A172 (cell line): Measurements from ENCODE around the gene SPATA1. TPM values are rescaled to one million over a fixed set of nuclear protein-coding genes. Genes with fewer than 3 reads are reported as not detected.

Experiments
- DNase-seq: peaks from one replicate; pipeline ENCODE4 v3.0.0-alpha.2; 2015; ENCODE audit warnings: low spot score
- total RNA-seq: library from RNA; depleted of rRNA; stranded (reverse); fragments of >200 nt; shearing (Covaris generic); gene quantifications from 2 replicates; pipeline ENCODE4 v1.2.3, GENCODE V29; 2014

Gene SPATA1
- total RNA-seq, 1 experiment from 2014 or later, result not detected

DNA sequence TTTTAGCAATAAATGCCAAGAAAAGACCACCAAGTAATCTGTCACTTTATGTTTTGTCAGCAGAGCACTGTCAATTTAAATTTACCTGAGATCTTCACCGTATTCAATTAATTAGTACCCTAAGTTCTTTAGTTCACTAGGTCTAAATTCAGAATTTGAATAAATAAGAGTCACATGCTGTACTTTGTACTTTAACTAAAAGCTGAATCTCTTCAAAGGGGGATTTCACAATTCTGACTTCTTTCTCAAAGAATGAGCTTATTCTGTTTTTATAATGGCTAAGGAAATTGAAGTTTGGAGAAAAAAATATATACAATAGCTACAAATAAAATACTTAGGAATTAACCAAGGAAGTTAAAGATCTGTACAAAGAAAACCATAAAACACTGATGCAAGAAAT is 2.3 kb downstream of the SPATA1 start:
- no peak for DNase-seq

DNA sequence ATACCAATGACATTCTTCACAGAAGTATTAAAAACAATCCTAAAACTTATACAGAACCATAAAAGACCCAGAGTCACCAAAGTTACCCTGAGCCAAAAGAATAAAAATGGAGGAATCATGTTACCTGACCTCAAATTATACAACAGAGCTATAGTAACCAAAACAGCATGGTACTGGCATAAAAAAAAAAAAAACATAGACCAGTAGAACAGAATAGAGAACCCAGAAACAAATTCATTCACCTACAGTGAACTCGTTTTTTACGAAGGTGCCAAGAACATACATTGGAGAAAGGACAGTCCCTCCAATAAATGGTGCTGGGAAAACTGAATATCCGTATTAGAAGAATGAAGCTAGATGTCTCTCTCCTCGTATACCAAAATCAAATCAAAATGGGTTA is 2.8 kb downstream of the SPATA1 start:
- DNase-seq, result no peak

DNA sequence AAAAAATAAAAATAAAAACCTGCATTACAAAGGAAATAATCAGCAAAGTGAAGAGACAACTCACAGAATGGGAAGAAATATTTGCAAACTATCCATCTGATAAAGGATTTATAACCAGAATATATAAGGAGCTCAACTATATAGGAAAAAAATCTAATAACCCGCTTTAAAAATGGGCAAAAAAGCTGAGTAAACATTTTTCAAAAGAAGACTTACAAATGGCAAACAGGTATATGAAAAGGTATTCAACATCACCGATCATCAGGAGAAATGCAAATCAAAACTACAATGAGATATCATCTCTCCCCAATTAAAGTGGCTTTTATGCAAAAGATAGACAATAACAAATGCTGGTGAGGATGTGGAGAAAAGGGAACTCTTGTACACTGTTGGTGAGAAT is 4.0 kb downstream of the SPATA1 start:
- DNase-seq, result no peak

DNA sequence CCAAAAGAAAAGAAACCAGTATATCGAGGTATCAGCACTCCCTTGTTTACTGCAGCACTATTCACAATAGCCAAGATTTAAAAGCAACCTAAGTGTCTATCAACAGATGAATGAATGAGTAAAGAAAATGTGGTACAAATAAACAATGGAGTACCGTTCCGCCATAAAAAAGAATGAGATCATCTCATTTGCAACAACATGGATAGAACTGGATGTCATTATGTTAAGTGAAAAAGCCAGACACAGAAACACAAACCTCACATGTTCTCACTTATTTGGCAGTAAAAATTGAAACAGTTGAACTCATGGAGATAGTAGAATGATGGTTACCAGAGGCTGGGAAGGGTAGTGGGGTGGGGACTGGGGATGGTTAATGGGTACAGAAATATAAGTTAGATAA is 4.5 kb downstream of the SPATA1 start:
- DNase-seq, result no peak

DNA sequence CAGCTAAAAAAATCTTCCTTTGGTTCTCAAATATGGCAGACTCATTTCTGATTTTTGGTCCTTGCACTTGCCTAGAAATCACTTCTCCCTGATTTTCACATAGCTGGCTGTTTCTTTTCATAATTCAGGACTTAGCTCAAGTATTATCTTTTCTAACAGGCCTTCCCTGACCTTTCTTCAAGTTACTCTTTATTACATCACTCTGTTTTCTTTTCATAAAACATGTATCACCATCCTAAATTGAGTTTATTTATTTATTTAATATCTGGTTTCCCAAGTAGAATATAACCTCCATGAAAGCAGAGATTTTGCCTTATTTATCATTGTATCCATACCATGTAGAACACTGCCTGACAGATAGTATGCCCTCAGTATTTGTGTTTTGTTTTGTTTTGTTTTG is 18.4 kb downstream of the SPATA1 start:
- DNase-seq, result no peak

DNA sequence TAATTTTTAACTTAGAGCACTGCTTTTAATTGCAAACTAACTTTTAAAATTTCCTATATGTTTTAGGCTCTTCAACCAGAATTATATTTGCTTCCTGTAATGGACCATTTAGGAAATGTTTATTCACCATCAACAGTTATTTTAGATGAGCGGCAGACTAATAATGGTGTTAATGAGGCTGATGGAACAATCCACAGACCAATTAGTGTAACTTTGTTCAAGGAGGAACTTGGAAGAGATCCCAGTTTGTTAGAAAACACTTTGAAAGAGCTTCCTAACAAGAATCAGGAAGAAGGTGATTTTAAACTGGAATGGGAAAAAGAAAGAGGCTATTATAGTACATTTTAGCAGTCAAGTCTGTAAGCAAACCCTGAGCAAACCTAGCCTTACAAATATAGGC is 19.6 kb downstream of the SPATA1 start:
- no peak for DNase-seq

DNA sequence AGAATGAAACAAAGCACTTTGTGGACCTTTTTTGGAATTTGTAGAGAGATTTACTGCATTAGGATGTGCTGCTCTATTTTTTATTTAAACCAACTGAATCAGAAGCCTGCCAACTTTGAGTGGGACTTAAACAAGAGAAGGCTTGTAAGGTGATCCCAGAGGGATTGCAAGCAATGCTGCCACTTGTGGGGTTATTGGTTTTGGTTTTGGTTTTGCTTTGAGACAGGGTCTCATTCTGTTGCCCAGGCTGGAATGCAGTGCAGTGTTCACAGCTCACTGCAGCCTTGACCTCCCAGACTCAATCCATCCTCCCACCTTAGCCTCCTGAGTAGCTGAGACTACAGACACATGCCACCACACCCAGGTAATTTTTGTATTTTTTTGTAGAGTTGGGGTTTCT is 32.4 kb downstream of the SPATA1 start:
- DNase-seq, result no peak

DNA sequence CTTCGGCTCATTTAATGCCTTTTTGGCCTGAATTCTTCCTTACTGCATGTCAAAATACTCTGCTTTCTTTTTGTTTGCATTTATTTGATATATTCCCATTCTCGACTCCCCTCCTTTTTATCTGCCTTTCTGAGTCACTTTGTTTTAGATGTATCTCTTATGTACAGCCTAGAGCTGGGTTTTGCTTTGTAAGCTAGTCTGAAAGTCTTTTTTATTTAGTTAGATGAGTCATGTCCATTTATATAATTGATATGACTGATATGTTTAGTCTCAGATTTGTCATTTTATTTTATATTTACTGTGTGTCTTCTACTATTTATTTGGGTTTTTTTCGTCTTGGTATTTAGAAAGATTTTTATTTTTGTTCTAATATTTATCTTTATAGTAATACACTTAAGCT is 33.8 kb downstream of the SPATA1 start:
- DNase-seq, result peak; percentile 14

DNA sequence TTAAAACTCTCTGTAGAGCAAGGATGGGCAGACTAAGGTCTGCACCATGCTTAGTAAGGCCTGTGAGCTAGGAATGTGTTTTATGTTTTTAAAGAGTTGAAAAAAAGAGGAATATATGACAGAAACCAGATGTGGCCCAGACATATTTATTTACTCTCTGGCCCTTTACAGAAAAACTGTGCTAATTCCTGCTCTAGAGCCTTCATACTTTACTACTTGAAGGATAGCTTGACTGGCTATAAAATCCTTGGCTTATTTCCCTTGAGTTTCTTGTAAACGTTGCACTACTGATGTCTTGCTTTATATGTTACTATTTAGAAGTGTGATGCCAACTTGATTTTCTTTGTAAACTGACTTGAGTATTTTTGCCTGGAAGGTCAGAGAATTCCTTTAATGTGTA is 34.6 kb downstream of the SPATA1 start:
- DNase-seq, result no peak

DNA sequence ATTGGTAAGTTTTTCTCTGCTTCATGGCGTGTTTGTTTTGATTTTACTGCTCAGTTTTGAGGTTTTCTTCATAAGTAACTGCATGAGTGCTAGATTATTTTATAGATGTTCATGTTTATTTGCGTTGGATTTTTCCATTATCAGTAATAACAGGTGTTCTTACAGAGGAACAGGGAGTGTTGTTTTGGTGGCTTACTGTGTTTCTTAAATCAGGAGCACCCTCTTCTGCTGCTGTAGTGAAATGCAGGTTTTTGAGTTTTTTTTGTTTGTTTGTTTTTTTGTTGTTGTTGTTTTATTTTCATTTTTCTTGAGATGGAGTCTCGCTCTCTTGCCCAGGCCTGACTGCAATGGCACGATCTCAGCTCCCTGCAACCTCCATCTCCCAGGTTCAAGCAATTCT is 35.5 kb downstream of the SPATA1 start:
- DNase-seq, result no peak

DNA sequence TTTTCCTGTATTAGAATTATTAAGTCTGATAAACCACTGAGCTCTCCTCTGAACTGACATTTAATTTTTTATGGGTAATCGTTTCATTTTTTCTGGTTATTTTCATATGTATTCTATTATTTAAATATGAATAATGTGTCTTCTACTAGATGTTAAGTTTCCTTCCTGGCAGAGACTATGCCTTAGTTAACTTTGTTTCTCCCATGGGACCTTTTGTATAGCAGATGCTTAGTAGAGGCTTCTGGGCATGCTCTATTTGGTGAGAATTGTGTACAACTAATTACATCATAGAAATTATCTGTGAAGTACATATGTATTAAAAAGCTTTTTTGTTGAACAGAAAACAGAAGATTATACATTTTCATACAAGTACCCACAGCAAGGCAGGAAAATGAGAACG is 44.6 kb downstream of the SPATA1 start:
- no peak for DNase-seq

DNA sequence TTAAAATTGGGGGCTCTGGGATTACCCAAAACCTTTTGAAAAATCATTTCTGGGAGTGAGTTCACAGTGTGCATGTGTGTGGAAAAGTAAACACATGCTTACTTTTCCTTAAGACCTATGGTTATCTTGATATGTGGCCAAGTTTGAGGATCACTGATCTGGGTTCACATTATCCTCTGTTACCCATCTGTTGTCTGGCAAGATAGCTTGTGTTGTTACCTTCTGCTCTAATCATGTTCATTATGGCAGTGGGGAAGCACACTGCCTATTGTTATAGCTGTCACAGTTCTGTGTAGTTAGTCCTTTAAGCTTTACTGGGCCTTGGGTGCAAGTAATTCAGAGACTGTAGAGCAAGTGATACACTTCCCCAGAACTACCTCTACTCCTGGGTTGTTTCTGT is 63.0 kb downstream of the SPATA1 start:
- DNase-seq, result no peak

DNA sequence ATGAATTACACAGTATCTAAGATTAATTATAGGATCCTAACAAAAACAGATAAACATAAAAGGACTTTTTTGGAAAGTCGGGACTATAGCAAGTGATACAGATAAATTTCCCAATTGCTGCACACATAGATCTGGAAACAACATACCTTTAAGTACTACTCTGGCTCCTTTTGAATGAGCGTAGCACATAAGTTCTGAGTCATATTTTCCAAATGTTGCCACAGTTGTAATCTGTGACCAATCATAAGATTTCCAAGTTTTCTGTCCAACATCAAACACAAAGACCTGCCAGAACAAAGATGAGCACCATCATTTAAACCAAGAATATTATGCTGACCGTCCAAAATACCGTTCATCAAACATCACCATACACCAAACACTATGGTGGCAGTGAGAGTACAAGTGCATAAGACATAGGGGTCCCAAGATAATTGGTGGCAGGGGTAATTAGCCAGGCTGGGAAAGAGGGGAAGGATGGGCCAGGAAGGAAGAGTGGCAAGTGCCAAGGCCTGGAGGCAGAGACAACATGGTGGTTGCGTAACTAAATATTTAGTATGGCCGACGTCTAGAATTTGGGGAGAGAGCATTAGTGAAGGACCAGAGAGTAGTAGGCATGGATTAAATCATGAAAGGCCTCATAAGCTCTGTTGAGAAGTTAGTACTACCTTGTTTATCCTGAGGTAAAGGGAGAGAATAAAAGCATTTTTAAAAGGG is 64.4 kb downstream of the SPATA1 start:
- no peak for DNase-seq

DNA sequence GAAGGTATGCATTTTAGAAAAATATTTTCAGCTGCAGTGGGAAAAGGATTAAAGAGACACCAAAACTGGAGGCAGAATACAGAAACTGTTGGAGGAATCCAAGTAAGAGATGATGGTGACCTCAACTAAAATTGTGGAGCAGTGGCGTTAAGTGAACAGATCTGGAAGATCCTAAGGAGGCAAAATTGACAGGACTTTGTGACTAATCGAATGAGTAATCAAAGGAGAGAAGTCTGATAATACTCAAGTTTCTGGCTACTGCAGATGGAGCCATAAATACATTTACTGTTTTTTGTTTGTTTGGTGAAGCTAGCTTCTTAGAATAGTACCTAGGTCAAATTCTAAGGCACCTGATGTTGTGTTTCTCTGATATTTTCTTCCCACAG is 65.0 kb downstream of the SPATA1 start:
- DNase-seq, result peak; percentile 5

DNA sequence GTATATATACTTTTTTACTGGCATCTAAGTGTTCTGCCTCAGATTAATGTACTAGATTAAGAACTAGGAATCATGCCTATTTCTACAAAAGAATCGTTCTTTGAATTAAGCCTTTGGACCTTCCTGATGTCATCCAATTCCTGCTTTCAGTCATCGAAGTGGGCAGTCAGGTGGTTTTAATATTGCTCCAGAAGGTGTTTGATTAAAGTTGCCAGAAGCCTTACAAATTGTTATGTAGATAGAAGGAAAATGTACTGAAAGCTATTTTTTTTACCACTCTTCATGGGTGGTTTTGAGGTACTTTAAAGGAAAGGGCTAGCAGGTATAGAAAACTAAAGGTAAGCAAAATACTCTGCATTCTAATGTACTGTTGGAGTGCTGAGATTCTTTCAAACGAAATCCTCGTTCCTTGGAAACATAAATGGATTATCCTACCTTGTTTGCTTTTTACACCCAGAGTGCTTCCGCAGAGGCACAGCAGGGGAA is 67.3 kb downstream of the SPATA1 start:
- peak; percentile 3 for DNase-seq

DNA sequence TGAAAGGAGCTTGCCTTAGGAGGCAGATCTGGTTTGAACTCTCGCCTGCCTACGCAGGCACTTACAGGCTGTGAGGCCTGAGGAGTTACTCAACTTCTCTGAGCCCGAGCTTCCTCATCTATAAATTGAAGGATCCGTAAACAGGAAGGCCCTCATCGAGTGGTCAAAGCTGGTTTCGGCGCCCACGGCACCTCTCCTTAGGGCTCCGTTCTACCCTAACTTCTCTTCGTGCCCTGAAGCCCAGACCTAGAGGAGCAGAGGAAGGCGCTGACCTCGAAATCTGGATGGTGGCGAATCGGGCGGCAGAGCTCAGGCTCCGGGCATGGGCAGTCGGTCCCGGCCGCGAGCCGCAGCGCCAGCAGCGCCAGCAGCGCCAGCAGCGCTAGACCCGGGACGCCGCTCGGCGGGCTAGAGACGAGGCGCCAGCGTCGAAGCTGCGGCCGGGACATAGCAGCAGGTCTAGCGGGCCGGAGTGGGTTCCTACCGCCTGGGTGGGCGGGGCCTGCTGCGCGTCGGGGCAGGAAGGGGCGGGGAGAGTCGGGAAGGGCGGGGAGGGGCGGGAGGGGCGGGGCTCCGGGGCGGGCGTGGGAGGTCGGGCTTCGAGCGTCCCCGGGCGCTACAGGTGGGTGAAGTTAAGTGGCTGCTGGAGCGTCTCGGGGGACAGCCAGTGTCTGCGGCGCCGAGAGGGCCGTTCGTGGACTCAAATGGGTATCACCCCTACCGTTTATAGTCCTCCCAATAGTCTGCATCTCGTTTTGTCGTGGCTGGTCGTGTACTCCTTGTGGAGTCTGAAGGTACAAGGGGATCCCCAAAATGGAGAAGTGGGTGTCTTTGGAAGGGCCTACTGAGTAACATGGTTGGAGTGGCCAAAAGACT is 68.0 kb downstream of the SPATA1 start, which contains the start of gene CTBS:
Gene CTBS, minus strand, starts transcription at position 474 of the 876 bp plus-strand sequence. Its CDS starts 25 bp downstream, at position 449.
- peak; percentile 35 for DNase-seq

DNA sequence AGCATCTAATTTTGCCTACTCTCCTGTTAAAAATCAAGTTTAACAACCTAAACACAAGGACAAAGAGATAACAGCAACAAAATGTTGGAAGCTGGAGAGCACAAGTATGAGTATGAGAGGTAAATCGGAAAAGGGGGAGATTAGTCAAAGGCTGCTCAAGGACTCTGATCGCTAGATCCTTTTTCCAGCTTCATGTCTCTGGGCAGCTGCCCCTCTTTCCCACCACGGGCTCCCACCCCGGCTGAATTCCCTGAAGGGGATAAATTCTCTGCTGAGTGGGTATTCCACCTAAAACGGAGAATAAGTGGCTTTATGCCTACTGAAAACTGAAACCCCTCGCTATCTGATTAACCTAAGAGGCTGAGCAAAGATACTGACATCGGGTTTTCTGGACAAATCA is 68.8 kb downstream of the SPATA1 start:
- no peak for DNase-seq

DNA sequence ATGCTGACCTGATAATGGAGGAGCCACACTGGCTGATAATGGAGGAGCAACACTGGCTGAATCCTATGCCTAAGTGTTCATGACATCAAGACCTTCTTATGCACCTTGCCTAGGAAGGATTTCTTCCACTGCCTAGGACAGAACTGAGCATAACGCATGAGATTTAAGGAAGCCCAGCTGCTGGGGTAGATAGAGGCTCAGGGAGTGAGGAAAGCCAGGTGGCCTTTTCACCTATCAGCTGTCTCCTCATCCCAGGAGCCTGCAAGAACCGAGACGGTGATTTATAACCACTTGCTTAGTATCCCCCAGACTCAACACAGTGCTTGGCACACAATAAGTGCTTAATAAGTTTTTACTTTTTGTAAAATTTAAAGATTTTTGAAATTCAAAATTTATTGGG is 75.5 kb downstream of the SPATA1 start:
- no peak for DNase-seq

DNA sequence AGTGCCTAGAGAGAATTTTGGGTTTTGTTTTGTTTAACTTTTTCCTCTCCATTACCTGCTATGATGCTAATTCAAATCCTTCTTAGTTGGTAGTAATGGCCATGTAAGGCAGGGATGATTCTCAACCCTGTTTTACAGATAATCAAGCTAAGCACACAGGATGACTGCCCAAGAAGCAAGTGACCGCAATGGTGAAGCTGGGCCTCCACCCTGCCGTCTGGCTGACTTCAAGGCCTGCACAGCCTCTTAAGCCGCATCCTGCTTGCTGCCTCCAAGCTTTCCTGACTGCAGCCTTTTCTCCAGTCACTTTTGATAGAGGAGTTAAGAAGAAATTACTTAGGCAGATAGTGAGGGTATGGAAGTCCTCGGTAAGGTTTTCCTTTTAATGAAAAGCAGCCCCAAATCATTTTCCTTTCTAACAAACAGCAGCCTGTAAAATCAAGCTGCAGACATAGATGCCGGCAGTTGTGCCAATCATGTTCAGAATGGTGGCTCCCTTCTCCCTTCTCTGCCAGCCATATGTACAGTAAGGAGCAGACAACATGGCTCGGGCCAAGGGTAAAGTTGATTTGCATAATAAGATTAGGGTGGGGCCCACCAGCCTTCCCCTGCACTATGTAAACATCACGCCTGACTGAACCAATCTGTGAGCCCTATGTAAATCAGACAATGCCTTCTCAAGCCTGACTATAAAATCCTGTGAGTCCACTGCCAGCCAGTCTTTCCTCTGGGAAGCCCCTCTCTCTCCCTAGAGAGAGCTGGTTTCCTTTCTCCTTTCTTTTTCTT is 76.8 kb downstream of the SPATA1 start:
- DNase-seq, result no peak

DNA sequence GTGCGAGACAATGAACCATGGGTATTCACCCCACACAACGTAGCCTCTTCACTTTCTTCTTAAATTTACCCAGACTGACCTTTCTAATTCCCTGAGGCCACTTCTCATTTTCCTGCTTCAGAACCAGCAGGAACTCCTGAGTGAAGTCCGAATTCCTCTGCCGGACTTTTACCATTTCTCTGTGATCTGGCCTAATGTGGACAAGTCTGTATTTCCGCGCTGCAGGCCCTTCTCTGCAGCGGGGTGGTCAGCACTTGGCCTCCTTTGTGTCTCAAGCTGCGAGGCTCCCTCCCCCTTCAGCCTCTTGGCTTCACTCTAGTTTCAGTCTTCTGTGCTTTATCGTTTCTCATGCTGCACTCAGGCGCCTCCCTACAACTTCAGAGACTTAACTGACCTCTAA is 77.5 kb downstream of the SPATA1 start:
- DNase-seq, result no peak

DNA sequence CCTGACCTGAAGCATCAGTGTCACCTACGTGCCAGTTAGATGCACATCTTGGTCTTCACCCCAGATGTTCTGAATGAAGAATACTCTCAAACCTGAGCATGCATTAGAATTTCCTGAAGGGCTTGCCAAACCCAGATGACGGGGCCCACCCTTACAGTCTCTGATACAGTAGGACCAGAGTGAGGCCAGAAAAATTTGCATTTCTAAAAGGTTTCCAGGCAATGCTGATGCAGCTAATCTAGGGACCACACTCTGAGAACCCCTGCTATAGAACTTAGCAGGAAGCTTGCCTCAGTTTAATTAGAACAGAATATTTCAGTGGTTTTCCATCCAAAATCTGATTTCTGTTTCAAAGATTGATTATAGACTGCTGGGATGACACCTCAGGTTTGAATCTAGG is 77.9 kb downstream of the SPATA1 start:
- no peak for DNase-seq

DNA sequence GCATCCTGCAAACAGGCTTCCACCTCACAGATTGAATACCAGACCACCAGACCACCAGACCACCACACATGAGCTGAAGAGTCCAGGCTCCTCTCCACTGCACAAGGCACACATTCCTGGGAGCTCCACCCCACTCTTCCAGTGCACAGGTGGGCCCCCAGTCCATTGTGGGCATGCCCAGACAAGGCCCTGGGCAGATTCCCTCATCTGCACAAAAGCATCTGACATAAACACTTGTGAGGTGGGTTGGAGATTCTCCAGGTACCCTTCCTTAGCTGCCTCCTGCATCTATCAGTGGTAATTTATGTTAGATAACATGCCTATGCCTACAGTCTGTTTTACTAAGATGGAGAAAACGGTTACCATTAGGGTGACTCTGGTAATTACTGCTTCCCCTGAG is 79.6 kb downstream of the SPATA1 start:
- no peak for DNase-seq
